ENCODE measurements around the gene MZF1. TPM values are rescaled to one million over a fixed set of nuclear protein-coding genes. Genes with fewer than 3 reads are reported as not detected.
A peak's percentile ranks its signal among the peaks of the same experiment; 100 is the strongest.

The MZF1 gene
- total and polyA plus RNA-seq, 4 donors, result 4.9 to 21.1 (median 8.8) TPM

DNA sequence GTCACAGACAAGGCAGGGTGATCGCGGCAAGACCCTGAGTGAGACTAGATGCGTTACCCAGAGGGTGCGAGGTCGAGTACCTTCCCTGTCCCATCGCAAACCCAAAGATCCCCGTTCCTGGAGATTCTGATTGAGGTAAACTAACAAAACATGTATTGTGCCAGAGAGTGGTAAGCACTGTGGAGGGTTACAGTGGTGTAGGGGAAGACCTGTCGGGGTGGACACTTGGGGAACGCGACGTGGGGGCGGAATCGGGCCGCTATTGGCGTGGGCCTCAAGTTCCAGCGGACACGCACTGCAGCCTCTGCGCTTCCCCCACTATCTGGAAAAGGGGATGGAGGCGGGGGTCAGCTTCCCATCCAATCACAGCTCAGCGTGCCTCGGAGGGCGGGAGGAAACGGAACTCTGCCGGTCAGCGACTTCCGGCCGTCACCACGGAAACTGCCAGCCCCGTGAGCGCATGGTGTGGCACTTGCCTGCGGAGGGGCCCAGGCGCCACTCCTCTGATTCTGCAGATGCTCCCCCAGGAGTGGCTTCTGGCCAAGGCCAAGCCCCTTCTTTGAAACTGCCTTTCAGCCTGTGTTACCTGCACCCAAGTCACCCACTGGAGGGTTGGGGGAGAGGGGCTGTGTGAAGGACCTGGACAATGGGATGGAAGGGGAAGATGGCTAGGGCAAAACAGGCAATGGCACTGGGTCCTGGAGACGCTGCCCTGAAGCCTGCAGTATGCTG is 13.7 kb downstream of the MZF1 start:
- Histone ChIP-seq H3K4me1 (ENCODE audit: control insufficient read depth in 4 of 4, insufficient read depth in 4 of 4, low read length in 3 of 4) (peaks cover 27 to 63% (median 54%) of the 10 kb centered on the region in 4 donors), H3K27me3 (ENCODE audit: control insufficient read depth in 4 of 4, insufficient read depth in 4 of 4, low read length in 3 of 4) (no peaks in the 10 kb centered on the region), H3K4me3 (ENCODE audit: low read depth in 1 of 3, low read length in 3 of 3) (peak overlapping the region; percentile 54 to 78 (median 78)), H3K27ac (ENCODE audit: low read depth in 1 of 2, low read length in 2 of 2) (peak overlapping the region; percentile 87 to 100), H3K9ac (ENCODE audit: low read depth in 1 of 2, low read length in 2 of 2) (peak overlapping the region; percentile 71 to 90), H3K36me3 (ENCODE audit: control insufficient read depth in 4 of 4, insufficient read depth in 3 of 4, low read depth in 1 of 4, low read length in 3 of 4) (peaks cover 0 to 7% (median 3%) of the 10 kb centered on the region in 4 donors), H3K9me3 (ENCODE audit: control insufficient read depth in 4 of 4, low read length in 3 of 4) (no peaks in the 10 kb centered on the region)
- DNase-seq (ENCODE audit: low spot score), result peak; percentile 87
- TF ChIP-seq RAD21 (IDR thresholded peaks at IDR 0.05) (no peak), GABPA (IDR thresholded peaks at IDR 0.05 in 1 of 2, conservative IDR thresholded peaks at IDR 0.05 in 1 of 2) (peak; percentile 86 to 94), TAF1 (conservative IDR thresholded peaks at IDR 0.05) (no peak), RXRA (IDR thresholded peaks at IDR 0.05) (peak; percentile 7 to 35), YY1 (IDR thresholded peaks at IDR 0.05) (peak; percentile 98), HNF4G (IDR thresholded peaks at IDR 0.05) (no peak), JUND (IDR thresholded peaks at IDR 0.05) (no peak), NR2F2 (IDR thresholded peaks at IDR 0.05) (peak; percentile 69), FOXA2 (IDR thresholded peaks at IDR 0.05) (no peak), SP1 (IDR thresholded peaks at IDR 0.05) (peak; percentile 61), FOXA1 (IDR thresholded peaks at IDR 0.05) (no peak), EGR1 (IDR thresholded peaks at IDR 0.05; ENCODE audit: low read depth in 2 of 2) (peak; percentile 55 to 66), HNF4A (conservative IDR thresholded peaks at IDR 0.05) (no peak)
- TF ChIP-seq, protein P1, sequence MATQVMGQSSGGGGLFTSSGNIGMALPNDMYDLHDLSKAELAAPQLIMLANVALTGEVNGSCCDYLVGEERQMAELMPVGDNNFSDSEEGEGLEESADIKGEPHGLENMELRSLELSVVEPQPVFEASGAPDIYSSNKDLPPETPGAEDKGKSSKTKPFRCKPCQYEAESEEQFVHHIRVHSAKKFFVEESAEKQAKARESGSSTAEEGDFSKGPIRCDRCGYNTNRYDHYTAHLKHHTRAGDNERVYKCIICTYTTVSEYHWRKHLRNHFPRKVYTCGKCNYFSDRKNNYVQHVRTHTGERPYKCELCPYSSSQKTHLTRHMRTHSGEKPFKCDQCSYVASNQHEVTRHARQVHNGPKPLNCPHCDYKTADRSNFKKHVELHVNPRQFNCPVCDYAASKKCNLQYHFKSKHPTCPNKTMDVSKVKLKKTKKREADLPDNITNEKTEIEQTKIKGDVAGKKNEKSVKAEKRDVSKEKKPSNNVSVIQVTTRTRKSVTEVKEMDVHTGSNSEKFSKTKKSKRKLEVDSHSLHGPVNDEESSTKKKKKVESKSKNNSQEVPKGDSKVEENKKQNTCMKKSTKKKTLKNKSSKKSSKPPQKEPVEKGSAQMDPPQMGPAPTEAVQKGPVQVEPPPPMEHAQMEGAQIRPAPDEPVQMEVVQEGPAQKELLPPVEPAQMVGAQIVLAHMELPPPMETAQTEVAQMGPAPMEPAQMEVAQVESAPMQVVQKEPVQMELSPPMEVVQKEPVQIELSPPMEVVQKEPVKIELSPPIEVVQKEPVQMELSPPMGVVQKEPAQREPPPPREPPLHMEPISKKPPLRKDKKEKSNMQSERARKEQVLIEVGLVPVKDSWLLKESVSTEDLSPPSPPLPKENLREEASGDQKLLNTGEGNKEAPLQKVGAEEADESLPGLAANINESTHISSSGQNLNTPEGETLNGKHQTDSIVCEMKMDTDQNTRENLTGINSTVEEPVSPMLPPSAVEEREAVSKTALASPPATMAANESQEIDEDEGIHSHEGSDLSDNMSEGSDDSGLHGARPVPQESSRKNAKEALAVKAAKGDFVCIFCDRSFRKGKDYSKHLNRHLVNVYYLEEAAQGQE (IDR thresholded peaks at IDR 0.05), result peak; percentile 61
- TF ChIP-seq, protein P2, sequence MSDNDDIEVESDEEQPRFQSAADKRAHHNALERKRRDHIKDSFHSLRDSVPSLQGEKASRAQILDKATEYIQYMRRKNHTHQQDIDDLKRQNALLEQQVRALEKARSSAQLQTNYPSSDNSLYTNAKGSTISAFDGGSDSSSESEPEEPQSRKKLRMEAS (IDR thresholded peaks at IDR 0.05), result peak; percentile 89
- TF ChIP-seq, protein P3, sequence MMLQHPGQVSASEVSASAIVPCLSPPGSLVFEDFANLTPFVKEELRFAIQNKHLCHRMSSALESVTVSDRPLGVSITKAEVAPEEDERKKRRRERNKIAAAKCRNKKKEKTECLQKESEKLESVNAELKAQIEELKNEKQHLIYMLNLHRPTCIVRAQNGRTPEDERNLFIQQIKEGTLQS (IDR thresholded peaks at IDR 0.05), result no peak
- TF ChIP-seq, protein P4, sequence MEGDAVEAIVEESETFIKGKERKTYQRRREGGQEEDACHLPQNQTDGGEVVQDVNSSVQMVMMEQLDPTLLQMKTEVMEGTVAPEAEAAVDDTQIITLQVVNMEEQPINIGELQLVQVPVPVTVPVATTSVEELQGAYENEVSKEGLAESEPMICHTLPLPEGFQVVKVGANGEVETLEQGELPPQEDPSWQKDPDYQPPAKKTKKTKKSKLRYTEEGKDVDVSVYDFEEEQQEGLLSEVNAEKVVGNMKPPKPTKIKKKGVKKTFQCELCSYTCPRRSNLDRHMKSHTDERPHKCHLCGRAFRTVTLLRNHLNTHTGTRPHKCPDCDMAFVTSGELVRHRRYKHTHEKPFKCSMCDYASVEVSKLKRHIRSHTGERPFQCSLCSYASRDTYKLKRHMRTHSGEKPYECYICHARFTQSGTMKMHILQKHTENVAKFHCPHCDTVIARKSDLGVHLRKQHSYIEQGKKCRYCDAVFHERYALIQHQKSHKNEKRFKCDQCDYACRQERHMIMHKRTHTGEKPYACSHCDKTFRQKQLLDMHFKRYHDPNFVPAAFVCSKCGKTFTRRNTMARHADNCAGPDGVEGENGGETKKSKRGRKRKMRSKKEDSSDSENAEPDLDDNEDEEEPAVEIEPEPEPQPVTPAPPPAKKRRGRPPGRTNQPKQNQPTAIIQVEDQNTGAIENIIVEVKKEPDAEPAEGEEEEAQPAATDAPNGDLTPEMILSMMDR (IDR thresholded peaks at IDR 0.05; ENCODE audit: low read depth, low read length, missing input control), result no peak
- TF ChIP-seq, protein P5, sequence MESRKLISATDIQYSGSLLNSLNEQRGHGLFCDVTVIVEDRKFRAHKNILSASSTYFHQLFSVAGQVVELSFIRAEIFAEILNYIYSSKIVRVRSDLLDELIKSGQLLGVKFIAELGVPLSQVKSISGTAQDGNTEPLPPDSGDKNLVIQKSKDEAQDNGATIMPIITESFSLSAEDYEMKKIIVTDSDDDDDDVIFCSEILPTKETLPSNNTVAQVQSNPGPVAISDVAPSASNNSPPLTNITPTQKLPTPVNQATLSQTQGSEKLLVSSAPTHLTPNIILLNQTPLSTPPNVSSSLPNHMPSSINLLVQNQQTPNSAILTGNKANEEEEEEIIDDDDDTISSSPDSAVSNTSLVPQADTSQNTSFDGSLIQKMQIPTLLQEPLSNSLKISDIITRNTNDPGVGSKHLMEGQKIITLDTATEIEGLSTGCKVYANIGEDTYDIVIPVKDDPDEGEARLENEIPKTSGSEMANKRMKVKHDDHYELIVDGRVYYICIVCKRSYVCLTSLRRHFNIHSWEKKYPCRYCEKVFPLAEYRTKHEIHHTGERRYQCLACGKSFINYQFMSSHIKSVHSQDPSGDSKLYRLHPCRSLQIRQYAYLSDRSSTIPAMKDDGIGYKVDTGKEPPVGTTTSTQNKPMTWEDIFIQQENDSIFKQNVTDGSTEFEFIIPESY (IDR thresholded peaks at IDR 0.05), result no peak
- 1% methylated on average over 33 of the region's 33 CpGs for whole genome bisulfite sequencing
